ENCODE results near the gene NPAS2.

The NPAS2 gene

GRCh38 chr2:100856732-100857131 lies 36.8 kb downstream of the NPAS2 start:
- ATAC-seq (ENCODE audit: low read depth) (peak; percentile 91), DNase-seq (ENCODE audit: low spot score) (no peak)
- Histone ChIP-seq H3K9me3 (ENCODE audit: severe bottlenecking) (no peaks in the 10 kb centered on the region), H3K4me1 (ENCODE audit: insufficient read depth, poor library complexity, severe bottlenecking) (peaks cover 21% of the 10 kb centered on the region), H3K27ac (ENCODE audit: poor library complexity, severe bottlenecking) (no peak overlapping the region), H3K4me3 (ENCODE audit: severe bottlenecking) (no peak overlapping the region), H3K36me3 (ENCODE audit: low read depth) (no peaks in the 10 kb centered on the region), H3K27me3 (ENCODE audit: insufficient read depth, poor library complexity, severe bottlenecking) (no peaks in the 10 kb centered on the region)
- no peak for TF ChIP-seq CTCF (IDR thresholded peaks at IDR 0.05; ENCODE audit: poor library complexity, severe bottlenecking)

- H3K4me3 ChIP-seq (ENCODE audit: severe bottlenecking): no peak overlapping the region
- H3K4me1 ChIP-seq (ENCODE audit: insufficient read depth, poor library complexity, severe bottlenecking): peaks cover 21% of the 10 kb centered on the region
- no peaks in the 10 kb centered on the region for H3K9me3 ChIP-seq (ENCODE audit: severe bottlenecking)
- TF ChIP-seq CTCF (IDR thresholded peaks at IDR 0.05; ENCODE audit: poor library complexity, severe bottlenecking): no peak
- no peaks in the 10 kb centered on the region for H3K36me3 ChIP-seq (ENCODE audit: low read depth)
- ATAC-seq (ENCODE audit: low read depth) (no peak), DNase-seq (ENCODE audit: low spot score) (no peak)
- no peaks in the 10 kb centered on the region for H3K27me3 ChIP-seq (ENCODE audit: insufficient read depth, poor library complexity, severe bottlenecking)
- H3K27ac ChIP-seq (ENCODE audit: poor library complexity, severe bottlenecking): peak overlapping the region; percentile 10
These were observed 37.4 kb downstream of the NPAS2 start for GRCh38 chr2:100857341-100857740.

- TF ChIP-seq CTCF (IDR thresholded peaks at IDR 0.05; ENCODE audit: poor library complexity, severe bottlenecking): no peak
- Histone ChIP-seq H3K36me3 (ENCODE audit: low read depth) (no peaks in the 10 kb centered on the region), H3K4me1 (ENCODE audit: insufficient read depth, poor library complexity, severe bottlenecking) (peaks cover 21% of the 10 kb centered on the region), H3K4me3 (ENCODE audit: severe bottlenecking) (no peak overlapping the region), H3K9me3 (ENCODE audit: severe bottlenecking) (no peaks in the 10 kb centered on the region), H3K27me3 (ENCODE audit: insufficient read depth, poor library complexity, severe bottlenecking) (no peaks in the 10 kb centered on the region), H3K27ac (ENCODE audit: poor library complexity, severe bottlenecking) (peak overlapping the region; percentile 10)
- DNase-seq (ENCODE audit: low spot score) (no peak), ATAC-seq (ENCODE audit: low read depth) (peak; percentile 41)
These were observed 38.0 kb downstream of the NPAS2 start for GRCh38 chr2:100857915-100858314.

- Histone ChIP-seq H3K4me1 (ENCODE audit: insufficient read depth, poor library complexity, severe bottlenecking) (peaks cover 21% of the 10 kb centered on the region), H3K9me3 (ENCODE audit: severe bottlenecking) (no peaks in the 10 kb centered on the region), H3K4me3 (ENCODE audit: severe bottlenecking) (no peak overlapping the region), H3K27ac (ENCODE audit: poor library complexity, severe bottlenecking) (no peak overlapping the region), H3K27me3 (ENCODE audit: insufficient read depth, poor library complexity, severe bottlenecking) (no peaks in the 10 kb centered on the region), H3K36me3 (ENCODE audit: low read depth) (no peaks in the 10 kb centered on the region)
- no peak for DNase-seq (ENCODE audit: low spot score)
- no peak for TF ChIP-seq CTCF (IDR thresholded peaks at IDR 0.05; ENCODE audit: poor library complexity, severe bottlenecking)
- no peak for ATAC-seq (ENCODE audit: low read depth)
These were observed 40.0 kb downstream of the NPAS2 start for GRCh38 chr2:100859902-100860301.

GRCh38 chr2:100861340-100861739 lies 41.4 kb downstream of the NPAS2 start:
- Histone ChIP-seq H3K9me3 (ENCODE audit: severe bottlenecking) (no peaks in the 10 kb centered on the region), H3K27ac (ENCODE audit: poor library complexity, severe bottlenecking) (no peak overlapping the region), H3K36me3 (ENCODE audit: low read depth) (no peaks in the 10 kb centered on the region; the same call in none of the 2 replicates), H3K4me1 (ENCODE audit: insufficient read depth, poor library complexity, severe bottlenecking) (peaks cover 23% of the 10 kb centered on the region), H3K27me3 (ENCODE audit: insufficient read depth, poor library complexity, severe bottlenecking) (no peaks in the 10 kb centered on the region), H3K4me3 (ENCODE audit: severe bottlenecking) (no peak overlapping the region)
- no peak for TF ChIP-seq CTCF (IDR thresholded peaks at IDR 0.05; ENCODE audit: poor library complexity, severe bottlenecking)
- DNase-seq (ENCODE audit: low spot score) (no peak), ATAC-seq (ENCODE audit: low read depth) (no peak)
